Activated T-helper 1 cell treated with Interleukin-2 at 50 U/mL for 16 hours (primary cell): ENCODE measurements around the gene PCNX3.

Source experiments
- DNase-seq: peaks from one replicate; pipeline ENCODE4 v3.0.0-alpha.2; 2020; ENCODE audit warnings: low read depth

PCNX3 gene

GRCh38 chr11:65580756-65581155 lies 34.8 kb upstream of the PCNX3 start:
- DNase-seq = no peak

- no peak for DNase-seq
Observed at GRCh38 chr11:65581928-65582327, 33.6 kb upstream of the PCNX3 start.

GRCh38 chr11:65583589-65583988 lies 32.0 kb upstream of the PCNX3 start:
- no peak for DNase-seq

DNA sequence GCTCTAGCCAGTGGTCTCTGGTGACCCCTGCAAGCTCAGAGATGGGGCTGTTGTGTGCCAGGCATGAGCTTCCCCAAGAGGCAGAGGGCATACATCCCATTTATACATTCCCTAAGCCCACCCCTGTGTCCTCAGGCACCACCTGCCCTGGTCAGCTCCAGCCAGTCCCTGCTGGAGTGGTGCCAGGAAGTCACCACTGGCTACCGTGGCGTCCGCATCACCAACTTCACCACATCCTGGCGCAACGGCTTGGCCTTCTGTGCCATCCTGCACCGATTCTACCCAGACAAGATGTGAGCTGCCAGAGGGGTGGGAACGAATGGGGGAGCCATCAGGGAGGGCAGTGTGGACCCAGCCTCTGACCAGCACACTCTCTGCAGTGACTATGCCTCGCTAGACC lies 31.5 kb upstream of the PCNX3 start:
- no peak for DNase-seq

GRCh38 chr11:65584723-65585171 lies 30.8 kb upstream of the PCNX3 start:
- DNase-seq = no peak

DNA sequence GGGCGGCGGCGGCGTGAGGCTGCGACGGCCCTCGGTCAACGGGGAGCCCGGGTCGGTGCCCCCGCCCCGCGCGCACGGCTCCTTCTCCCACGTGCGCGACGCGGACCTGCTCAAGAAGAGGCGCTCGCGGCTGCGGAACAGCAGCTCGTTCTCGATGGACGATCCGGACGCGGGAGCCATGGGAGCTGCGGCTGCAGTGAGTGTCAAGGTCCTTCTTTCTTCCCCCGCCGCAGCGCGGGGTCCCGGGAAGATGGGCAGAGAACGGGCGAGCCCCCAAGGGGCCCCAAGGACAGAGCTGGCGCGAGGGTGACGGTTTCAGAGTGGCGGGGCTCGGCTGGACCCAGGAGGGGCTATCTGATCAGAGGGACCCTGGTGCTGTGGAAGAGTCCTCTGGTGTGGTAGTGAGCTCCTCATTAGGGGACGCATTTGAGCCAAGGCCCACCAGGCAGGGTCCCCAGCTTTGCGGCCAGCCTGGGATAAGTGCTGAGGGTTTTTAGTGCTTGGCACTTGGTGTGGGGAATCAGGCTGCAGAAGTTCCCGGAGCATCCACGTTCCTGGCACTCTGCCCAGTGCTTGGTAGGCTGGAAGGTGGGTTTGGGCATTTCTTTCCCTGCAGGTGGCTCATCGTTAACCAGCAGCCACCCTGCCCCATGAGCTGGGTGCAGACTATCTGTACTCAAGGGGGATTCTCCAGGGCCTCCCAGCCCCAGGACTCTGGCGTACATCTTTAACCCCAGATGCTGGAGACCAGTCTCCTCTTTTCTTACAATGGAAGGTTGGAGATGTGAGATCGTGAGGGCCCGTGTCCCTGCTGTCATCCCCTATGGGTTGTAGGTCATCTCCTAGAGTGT lies 30.0 kb upstream of the PCNX3 start:
- DNase-seq = no peak

GRCh38 chr11:65586247-65586630 lies 29.3 kb upstream of the PCNX3 start:
- no peak for DNase-seq

DNA sequence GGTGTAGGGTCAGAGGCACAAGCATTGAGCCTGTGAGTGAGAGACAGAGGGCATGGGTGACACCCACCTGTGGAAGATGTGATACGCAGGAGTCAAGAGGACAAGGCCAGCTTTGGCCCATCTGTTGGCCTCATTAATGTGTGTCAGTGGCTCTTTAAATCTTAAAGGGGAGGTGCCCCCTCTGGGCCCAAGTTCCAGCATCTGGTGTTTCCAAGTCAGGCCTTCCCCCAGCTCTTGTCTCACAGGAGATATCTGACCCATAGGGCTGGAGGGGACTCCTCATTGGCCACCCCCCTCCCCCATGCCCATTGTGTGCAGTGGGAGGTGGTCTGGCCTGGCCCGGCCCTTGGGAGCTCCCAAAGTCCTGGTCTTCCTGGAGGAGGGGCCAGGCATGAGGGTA lies 28.9 kb upstream of the PCNX3 start:
- no peak for DNase-seq

DNA sequence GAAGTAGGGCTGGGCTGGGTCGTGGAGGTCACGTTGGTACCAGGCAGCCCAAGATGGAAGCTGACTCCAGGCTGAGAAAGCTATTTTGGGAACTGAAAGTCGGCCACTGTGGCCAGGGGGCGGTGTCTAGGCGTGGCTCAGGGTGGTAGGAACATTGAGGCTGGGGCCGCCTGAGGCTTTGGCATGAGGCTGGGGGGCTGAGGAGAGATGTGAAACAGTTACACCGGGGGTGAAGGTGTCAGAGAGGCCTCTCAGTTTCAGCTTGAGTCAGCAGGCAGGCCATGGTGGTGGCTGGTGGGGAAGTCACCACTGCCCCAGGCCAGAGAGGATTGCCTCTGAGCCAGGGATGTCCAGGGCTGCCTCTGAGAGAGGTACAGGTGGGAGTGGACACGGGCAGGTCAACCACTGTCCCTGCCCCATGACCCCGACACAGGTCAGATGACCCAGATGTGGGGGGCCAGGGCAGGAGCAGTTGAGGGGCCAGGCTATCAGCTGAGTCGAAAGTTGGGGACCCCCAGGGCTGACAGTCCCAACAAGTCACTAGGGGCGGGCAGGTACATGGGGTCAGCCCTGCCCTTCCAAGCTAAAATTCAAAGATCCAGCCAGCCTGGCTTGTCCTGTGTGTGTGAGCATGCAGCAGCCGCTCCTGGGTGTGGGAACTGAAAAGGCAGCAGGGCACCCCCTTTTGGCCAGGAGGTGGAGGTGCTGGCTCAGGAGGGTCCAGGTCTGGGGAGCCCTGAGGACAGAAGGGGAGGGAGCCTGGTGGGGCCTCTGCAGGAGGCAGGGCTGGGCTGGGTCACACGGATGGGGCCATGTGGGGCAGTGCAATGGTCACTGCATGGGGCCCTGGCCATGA lies 27.1 kb upstream of the PCNX3 start:
- DNase-seq = peak; percentile 61

GRCh38 chr11:65589444-65590239 lies 25.9 kb upstream of the PCNX3 start:
- DNase-seq = no peak

GRCh38 chr11:65590240-65590738 lies 25.3 kb upstream of the PCNX3 start:
- no peak for DNase-seq

GRCh38 chr11:65591939-65592857 lies 23.4 kb upstream of the PCNX3 start:
- DNase-seq = no peak

DNA sequence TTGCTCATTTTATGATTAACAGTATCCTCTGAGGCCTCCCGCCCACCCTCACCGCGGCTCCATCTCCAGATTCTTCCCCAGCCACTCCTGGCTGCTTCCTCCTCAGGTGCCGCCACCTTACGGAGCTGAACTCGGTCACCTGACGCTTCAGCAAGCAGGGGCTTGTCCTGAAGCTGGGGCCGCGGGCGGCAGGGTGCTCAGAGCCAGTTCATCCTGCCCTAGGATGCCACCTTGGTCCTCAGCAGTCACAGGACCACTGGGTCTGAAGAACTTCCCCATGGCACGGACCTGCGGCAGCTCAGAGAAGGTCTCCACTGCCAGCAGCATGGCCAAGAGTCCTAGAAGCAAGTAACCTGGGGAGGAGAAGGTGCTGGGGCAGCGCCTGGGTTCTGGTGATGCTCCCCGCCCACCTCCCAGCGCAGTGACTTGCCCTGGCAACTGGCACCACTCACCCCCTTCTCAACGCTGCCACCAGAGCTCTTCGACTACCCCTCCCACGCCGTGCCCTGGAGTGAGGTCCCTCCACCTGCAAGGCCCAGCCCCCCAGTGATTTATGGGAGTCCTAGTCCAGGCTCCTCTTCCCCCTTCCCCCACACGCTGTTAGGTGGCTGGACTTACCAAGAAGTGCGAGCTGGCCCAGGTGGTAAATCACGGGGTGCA lies 22.6 kb upstream of the PCNX3 start:
- no peak for DNase-seq

DNA sequence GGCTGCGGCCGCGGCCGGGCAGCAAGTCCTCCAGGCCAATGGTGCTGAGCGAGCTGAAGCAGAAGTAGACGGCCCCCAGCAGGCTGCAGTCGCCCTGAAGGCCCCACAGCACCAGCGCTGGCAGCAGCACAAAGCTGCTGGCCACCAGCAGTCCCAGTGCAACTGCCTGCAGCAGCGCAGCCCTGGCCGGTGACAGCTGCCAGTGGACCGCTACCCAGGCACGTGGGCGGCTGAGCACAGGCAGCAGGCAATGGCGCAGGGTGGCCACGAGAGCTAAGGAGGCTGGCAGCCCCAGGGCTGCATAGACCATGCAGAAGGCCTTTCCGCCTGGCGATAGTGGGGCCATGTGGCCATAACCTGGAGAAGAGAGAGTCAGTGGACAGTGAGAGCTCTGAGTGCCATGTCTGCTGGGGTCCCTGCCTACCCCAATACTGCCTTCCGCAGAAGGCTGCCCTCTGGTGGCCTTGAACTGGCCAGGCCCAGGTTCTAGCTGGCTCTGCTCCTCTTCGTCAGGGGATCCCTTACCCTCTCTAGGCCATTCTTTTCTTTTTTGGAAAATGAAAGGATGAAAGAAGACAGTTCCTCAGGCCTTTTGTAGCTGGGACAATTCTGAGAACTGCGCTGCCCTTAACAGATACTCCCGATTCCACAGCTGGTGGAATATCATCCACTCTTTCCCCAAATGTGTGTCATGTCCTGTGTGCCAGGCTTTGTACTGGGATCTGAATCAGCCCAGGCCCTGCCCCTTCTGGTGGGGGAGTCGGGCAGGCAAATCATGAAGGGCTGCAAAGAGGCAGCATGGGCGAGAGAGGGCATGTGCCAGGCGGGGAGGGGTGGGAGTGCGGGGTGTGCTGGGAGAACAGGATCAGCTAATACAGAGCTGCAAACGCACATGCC lies 21.8 kb upstream of the PCNX3 start:
- no peak for DNase-seq

DNA sequence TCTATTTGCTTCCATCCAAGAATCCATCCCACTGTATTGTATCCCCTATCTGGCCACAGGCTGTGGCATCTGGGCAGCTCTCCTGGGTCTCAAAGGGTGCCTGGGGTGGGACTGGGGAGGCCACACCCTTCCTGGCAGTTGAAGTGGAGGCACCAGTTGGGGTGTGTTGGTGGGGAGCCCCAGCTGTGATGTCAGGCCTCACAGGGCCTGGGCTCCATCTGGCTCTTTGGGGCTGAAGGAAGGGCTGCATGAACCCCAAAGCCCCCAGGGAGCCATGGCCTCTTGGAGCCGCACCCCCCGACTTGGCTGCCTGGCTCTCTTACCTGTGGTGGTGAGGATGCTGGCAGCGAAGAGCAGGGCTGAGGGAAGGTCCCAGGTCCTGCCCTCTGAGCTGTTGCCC lies 20.4 kb upstream of the PCNX3 start:
- no peak for DNase-seq

DNA sequence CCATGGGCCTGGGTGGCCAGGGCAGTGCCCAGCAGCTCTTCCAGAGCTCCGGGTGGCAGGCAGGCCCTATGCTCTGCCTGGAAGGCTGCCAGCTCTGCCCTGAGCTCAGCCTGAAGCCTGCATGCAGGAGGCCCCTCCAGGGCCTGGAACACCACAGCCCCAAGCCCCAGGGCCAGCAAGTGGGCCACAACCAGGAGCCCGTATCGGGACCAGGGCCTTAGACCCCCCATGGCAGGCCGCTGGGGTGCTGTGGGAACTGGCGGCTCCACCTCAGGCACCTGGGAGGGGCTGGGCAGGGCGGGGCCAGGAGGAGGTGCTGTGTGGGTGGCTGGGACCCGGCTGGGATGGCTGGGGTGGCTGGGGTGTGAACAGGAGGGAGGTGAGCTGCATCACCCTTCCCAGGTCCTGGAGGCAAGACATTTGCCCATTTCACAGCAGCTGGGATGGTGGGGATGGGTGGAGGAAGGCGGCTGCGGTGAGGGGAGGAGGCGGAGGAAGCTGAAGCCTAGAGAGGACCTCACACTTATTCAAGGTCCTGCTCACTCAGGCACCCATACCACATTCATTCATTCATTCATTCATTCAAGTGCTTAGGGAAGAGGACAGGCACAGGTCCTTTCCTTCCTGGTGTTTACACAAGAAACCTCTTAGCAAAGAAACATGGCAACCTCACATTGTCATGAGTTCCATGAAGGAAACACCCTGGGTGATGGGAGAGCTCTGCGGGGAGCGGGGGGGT lies 19.9 kb upstream of the PCNX3 start, which contains the start of gene KCNK7:
Gene KCNK7 (minus strand): TSS at position 258 of the 739 bp plus-strand sequence. CDS start 28 bp downstream, at position 230.
- DNase-seq = no peak

DNA sequence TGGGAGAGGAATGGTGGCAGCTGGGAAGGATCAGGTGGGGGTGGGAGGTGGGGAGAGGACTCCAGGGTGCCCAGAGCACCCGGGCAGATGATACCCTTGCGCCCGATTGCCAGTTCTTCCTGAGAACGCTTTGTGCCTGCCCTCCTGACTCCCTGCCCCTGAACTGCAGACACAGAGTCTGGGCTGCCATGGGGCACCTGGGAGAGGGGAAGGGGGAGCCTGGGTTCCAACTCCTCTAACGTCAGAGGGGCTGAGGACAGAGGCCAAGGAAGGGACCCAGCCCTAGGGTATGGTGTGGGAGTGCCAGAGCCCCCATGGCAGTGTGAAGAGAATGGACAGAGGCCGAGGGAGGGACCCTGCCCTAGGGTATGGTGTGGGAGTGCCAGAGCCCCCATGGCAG lies 19.1 kb upstream of the PCNX3 start:
- DNase-seq = no peak

DNA sequence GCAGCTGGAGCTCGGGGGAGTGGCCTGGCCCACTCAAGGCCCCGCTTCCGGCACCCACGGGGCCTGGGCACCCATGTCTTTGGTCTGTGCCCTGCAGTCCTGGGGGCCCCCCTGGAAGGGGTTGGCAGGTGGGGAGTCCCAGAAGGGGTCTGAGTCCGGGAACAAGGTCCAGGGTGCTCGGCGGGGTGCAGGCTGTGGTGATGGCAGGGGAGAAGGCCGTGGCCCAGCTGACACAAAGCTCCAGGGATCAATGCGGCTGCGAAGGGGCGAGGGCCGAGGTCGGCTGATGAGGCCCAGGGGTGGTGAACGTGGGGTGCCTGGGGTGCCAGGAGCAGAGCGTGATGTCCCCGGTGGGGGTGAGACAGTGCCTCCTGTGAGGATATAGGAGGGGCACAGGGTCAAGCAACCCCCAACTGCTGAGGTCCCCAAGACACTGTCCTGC lies 17.3 kb upstream of the PCNX3 start:
- no peak for DNase-seq
